GM19372 (cell line): ENCODE data around the gene ADARB1.

Experiments used
- ATAC-seq: cut with Tn5 transposase; IDR thresholded peaks from one replicate; pipeline ENCODE4 v1.9.1; 2021; ENCODE audit warnings: mild to moderate bottlenecking, low read depth, moderate library complexity; ENCODE audit not compliant: unreplicated experiment

The ADARB1 gene

DNA sequence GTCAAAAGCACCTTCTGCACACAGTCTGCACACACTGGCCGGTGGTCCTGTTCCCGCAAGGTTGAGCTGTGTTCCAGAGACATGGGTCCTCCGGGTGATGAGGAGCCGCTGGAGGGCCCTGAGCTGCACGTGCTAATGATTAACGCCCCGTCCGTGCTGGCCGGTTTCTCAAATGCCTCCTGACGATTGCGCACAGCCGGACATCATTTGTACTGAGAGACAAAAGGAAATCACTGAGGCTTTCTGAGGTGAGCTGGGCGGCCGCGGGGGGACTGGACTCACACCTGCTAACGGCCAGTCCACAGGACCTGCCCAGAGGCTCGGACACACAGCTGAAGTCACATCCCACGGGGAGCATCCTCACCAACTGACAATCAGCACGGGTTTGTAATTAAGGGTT is 184.1 kb downstream of the ADARB1 start:
- no peak for ATAC-seq

DNA sequence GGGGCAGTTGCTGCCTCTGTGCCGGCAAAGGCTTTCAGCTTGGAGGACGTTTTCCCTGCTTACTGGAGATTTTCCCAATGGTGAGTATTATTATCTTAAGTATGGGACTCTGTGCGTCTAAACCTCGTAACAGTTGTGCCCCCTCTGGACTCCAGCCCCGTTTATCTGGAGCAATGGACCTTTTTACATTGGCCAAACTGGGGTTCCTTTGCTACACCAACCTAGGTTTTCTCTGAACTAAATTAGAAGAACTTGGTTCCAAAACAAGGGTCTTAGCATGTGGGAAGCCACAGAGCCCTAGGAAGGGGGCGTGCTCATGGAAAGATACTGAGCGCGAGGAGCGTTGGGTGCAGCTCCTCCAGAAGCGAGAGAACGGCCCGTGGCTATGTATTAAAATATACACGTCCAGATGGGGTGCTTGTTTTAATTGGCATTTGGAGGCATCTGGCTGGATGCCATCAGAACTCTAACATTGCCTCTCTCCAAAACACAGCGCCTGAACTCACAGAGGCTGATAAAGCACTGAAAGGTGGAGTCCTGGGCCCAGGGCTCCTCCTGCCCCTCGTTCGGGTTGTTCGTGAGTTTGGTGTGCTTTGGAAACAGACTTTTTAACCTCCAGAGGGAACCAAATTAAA is 184.9 kb downstream of the ADARB1 start:
- no peak for ATAC-seq

DNA sequence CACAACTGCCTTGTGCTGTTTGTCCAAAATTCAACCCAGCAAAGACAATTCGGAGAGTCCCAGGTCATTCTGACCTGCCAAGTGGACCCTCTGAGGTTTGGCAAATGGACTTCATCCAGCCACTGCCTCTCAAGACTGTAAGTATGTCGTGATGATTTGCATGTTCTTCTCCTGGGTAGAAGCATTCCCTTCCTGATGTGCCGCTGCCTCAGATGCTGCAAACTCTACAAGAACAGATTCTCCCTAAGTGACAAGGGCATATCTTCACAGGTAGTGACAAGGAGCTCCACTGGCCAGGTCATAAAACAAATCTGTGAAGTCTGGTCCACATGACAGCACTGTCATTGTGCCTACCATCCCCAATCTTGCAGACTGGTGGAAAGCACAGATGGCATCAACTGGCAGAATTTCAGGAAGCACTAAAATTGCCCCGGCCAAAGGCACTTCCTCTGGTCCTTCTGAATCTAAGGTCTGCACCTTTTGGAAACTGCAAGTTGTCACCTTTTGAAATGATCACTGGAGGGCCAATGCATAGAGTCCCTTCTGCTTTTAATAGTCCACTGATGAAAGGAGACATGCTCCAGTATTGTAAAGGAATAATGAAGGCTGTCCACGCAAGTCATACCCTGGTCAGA is 185.9 kb downstream of the ADARB1 start:
- ATAC-seq: no peak

DNA sequence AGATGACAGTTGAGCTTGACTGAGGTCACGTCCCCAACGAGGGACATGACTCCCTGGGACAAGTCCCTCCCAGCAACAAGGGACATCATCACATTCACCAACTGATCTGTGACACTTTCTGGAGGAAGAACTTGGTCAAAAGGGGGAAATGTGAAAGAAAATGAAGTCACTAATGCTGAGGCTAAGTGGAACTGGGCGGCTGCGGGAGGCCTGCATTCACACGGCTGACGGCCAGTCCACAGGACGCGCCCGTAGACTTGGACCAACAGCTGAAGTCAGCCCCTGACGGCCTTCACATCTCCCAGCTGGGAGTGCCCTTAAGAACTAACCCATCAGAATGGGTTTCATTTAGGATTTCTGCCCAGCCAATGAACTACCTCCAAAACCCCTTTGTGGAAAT is 186.7 kb downstream of the ADARB1 start:
- no peak for ATAC-seq

DNA sequence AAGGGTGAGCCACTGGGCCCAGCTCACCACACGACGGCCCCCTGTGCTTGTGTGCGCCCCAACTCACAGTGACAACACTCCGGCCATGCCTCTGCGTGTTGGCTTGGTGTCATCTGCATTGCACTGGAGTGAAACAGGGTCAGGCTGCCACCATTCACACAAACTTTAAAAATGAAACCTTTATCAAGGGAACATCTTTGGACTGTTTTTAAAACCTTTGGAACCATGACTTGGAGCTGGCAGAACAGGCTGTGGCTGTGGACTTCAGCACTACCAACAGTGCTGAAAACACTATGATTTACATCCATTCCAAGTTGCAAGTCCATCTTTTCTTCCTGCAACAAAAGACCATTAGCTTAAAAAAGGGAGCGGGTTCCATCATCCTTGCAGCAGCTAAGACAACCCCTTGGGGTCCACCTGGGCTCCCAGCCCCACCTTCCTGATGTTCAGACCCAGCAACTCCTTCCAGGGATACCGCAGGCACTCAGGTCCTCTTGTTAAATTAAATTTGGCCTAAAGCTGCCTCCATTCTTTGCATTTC is 187.7 kb downstream of the ADARB1 start:
- ATAC-seq: no peak

DNA sequence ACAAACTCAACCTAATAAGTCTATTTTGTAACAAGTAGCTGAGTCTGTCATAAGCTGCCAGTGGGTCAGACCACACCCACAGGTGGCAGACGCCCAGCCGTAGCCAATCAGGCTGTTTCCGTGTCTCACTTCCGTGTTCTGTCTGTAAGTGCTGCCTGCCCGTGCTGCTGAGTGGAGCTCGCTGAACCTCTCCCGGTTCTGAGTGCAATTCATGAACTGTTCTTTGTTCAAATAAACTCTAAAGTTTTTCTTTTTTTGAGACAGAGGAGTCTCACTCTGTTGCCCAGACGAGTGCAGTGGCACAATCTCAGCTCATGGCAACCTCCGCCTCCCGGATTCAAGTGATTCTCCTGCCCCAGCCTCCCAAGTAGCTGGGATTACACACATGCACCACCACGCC is 188.2 kb downstream of the ADARB1 start:
- ATAC-seq: no peak

DNA sequence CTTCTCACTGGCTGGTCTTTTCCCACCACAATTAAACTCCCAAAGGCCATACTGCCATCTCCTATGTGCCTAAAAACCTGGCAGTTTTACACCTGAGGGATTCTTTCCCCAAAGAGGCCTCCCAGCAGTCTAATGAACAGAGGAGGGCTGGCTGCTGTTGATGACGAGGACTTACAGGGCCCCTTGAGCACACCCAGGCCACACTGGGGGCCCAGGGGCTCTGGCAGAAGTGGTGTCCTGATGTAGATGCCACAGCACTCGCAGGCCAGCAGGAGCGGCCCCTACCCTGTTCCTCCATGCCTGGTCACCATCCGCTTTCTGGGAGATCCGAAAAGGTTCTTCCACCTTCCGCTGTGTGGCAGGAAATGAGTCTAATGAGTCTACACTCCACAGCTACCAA is 189.2 kb downstream of the ADARB1 start:
- ATAC-seq: no peak

DNA sequence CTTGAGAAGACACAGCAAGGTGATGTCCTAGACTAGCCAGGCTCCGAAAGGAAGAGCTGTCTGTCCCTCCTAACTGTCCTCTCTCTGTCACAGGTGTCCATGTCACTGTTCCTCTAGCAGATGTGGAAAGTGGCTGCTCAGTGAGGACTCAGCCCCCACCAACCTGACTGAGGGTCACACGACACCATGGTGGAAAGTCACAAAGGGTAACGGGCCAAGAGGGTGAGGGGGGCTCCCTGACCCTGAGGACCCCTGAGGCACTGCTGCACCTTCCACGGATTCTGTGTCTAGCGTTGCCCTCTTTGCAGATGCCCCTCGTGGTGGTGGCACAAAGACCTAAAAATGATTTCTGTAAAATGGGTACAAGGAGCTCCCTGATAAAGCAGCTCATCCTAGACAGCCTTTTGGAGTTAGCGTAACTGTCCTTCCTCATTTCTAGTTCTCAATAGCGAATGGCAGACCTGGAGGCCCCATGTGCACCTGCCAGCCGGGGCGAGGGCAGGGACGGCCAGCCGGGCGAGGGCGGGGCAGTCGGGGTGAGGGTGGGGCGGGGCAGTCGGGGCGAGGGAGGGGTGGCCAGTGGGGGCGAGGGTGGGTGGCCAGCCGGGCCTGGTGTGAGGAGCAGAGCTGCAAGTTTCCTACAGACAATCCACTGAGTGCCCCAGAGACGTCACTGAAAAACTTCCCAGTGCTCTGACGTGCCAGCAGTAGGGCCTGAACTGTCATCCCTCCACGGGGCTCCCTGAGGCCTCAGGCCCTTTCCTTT is 189.9 kb downstream of the ADARB1 start:
- ATAC-seq: no peak

DNA sequence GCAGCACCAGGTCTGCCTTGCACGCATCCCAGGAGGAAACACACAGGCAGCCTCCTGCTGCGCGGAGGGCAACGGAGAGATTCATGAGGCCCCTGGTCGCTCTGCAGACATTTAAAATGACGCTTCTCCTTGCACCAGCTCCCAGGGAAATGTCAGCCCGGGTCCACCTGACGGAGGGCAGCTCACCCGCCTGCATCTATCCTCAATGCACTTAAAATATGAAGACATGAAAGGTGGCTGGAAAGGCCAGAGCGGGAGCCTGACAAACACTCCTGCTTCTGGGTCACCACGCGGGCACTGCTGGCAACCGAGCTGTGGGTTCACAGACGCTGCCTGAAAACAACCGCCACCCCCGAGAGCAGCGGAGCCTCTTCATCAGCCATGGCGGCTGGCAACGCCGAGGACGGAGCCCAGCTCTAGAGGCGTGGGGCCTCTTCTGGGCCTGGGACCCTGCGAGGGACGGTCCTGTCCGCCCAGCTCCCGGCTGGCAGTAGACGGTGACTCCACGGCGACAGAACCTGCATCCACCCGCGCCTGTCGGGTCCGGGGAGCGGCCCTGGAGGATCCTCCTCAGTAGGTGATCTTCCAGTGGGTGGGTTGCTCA is 190.6 kb downstream of the ADARB1 start:
- no peak for ATAC-seq

DNA sequence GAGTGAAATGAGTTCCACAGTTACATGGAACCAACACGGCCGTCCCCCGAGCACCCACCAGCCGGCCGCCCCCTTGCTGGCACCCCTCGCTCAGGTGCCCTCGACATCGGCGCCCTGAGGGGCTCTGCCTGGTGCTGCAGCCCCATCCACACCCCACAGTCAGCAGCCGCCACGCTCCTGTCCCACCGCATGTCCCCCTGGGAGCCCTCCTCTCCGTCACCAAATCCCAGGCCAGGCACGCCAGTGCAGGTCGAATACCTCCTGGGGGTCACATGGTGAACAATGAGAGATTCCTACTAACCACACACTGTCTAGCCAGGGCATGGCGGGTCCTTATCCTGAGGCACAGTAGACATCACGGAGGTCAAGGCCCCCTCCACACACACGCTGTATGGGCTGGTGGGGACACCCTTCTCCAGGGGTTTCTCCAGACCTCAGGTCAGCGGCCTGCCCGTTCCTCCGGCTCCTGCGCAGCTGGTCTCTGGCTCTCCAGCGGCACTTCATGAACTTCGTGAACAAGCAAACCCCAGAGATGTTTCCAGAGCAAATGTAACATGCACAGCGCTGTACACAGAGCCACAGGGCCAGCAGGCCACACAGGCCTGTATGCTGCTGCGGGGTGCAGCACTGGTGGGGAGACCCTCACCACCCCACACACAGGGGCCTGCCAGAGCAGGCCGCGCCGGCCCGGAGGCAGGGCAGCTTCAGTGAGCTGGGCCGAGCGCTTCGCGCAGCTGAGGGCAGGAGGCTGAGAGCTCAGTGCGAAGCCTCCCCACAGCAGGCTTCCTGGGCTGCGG is 191.5 kb downstream of the ADARB1 start:
- ATAC-seq: no peak

DNA sequence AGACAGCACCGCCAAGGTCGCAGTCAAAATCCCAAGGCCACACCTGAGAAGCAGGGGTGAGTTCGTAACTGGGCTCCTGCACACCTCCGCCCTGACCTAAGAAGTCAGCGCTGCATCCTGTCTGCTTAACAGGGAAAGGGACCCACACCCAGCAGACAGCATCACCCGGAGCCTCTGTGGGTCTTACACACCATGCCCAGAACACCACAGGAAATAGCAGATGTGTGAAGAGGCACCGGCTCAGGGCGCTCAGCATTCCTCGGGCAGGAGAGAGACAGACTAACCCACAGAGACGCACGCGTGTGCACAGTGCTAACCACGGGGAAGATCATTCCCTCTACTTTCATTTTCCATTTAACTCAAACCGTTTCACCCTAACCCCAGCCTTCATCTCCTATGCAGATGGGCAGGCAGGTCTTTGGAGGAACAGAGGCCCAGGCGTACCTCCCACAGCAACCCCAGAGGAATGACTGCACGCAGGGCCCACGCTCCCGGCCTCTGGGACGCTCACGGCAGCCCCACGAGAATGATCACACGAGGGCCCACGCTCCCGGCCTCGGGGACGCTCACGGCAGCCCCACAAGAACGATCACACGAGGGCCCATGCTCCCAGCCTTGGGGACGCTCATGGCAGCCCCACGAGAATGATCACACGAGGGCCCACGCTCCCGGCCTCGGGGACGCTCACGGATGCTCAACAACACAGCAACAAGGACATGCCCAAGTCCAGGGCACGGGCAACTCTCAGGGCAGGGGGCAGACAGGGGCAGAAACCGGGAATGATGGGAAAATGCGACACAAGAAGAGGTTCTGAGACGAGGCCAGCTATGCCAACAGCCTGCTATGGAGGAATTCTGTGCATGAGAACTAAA is 192.4 kb downstream of the ADARB1 start:
- no peak for ATAC-seq

DNA sequence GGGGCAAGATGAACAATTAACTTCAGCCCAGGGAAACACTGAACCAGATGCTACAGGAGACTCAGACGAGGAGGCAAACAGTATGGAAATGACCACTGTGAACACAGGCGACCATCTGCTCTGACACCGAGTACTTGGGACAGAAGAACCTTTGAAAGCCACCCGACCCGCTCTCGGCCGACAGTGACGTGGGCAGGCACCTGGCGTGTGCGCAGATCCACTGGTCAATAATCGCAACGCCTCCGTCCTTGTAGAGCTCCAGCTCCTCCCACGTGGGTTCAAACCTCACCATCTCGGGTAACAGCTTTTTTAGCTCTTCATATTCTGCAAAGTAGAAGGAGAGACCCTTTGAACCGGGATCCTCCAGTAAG is 193.0 kb downstream of the ADARB1 start:
- ATAC-seq: no peak

DNA sequence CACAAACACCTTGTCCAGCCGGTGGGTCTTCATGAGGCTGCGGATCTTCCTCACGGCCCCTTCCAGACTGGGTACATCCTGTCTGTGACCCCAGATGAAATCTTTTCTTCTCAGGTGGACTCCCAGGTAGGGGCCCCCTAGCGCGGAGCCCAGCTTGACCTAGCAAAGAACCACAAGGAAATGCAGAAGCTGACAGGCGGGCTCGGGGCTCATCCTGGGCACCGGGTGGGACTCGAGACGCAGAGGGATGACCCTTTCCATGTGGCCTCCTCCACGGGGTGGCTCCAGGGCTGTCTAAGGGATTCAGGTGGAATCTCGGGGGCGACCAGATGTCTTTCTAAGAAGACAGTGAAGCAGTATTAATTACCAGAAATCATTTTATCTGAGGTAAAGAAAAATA is 195.5 kb downstream of the ADARB1 start:
- ATAC-seq: no peak

DNA sequence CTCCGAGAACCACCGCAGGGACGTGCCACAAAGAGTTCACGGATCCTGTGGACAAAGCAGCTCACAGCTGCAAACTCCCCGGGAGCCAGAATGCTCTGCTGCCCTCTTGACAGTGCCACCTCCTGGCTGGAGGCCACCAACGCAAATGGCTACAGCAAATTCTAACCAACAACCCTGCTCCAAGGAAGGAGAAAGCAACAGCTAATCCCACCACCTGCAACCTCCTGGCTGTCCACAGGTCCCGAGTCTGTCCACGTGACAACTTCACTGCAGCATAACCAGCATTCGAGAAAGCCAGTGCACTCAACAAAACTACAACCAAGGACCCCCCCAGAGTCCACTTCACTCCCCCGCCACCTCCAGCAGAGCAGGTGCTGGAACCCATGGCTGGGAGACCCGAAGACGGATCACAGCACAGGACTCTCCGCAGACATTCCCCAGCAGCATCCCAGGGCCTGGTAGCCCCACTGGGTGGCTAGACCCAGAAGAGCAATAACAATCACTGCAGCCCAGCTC is 196.0 kb downstream of the ADARB1 start:
- ATAC-seq: no peak
